ENCODE measurements around the gene SLC16A12.
"Not testable (repeated sequence)": the region's sequence is repeated elsewhere in the genome, so short reads cannot be mapped to it uniquely, and the experiment has no call there.

The SLC16A12 gene

DNA sequence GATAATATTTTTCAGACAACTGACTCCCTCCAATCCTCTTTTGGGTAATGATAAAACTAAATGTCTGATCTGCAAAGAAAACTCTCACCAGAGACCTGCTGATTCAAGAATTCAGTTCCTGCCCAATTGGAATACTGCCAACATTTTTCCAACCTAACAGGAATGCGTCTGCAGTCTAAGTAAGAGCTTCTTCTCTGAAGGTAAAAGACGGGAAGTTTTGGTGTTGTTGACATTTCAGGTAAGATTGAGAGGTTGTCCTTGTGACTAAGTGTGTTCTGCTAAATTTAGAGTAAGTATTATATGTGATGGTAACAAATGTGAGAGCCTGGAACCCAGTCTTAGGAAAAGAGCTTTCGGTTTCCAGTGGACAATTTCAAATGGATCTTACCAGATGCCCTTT, 103.4 kb downstream of the SLC16A12 start:
- FAIRE-seq, result no peak
- DNase-seq (ENCODE audit: extremely low spot score, insufficient read length, low read depth), result no peak

DNA sequence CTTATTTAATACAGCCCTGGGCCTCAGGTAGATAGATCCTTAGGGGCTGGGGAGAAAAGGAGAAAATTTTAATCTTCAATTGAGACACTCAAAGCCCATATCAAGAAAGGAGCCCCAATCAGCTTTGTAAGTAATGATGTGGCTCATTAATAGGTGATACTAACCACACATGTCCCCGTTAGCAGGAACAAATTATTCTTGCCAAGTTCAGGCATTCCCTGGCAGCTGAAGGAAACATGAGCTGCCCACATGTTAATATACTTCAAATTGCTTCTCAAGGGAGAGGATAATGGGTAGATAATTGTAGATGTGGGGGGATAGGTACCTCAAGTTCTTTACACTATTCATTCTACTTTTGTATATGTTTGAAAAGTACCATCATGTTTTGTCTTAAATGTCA, 106.5 kb downstream of the SLC16A12 start:
- DNase-seq (ENCODE audit: extremely low spot score, insufficient read length, low read depth), result no peak
- no peak for FAIRE-seq

DNA sequence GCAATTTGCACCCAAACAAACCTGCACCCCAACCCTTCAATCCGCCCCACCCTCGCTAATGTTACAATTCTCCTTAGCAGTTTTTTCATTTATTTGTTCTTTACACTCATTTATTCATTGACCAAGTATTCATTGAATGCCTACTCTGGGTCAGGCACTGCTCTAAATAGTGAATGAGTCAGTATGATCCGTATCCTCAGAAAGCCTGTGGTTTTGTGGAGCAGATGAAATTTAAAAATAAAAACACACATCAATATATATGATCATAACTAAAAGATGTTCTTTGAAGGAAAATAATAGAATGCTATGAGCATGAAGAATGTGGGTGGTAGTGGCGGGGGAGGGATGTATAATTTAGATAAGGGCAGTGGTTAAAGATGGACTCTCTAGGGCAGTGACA, 107.8 kb downstream of the SLC16A12 start:
- no peak for FAIRE-seq
- no peak for DNase-seq (ENCODE audit: extremely low spot score, insufficient read length, low read depth)

DNA sequence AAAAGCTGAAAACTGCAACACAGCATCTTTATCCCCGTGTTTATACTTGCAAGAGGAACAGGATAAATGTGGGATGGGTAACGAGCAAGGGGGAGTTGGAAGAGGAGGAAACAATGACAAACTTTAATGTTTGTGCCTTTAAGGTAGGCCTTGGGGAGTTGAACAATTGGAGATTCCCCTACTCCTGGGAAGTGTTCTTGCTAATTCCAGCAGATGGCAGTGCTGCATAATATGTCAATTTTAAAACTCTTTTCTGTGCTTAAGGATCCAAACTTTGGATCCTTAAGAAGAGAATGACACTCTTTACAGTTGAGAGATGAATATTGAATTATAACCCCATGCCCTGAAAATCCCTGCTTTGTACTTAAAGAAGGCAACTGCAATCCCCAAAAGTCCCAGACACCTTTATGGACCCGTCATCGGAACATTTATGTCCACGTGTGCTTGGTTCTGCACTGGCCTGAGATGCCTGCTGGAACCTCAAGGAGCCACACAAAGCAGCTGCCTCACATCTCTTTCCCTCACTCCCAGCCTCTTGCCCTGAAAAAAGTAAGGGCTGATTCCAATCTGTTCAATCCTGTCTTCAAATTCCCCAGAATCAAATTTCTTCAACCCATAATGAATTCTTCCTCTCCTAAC, 109.0 kb downstream of the SLC16A12 start:
- no peak for DNase-seq (ENCODE audit: extremely low spot score, insufficient read length, low read depth)
- peak; percentile 80 for FAIRE-seq

DNA sequence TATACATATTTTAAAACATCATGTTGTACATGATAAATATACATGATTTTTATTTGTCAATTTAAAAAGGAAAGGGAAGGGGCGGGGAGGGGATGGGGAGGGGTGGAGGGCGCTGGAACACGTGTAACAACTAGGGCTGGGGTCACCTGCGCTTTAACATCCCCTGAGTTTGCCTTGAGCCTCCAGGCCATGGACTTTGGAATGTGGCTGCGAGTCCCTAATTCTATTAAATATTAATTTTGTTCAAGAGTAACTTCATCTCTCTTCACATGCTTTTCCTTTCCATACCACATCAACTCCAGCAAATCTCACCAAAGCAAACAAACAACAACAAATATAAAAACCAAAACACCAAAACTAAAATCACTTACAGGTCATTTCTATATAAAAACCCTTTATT, 110.4 kb downstream of the SLC16A12 start:
- FAIRE-seq (no peak), DNase-seq (ENCODE audit: extremely low spot score, insufficient read length, low read depth) (no peak)

DNA sequence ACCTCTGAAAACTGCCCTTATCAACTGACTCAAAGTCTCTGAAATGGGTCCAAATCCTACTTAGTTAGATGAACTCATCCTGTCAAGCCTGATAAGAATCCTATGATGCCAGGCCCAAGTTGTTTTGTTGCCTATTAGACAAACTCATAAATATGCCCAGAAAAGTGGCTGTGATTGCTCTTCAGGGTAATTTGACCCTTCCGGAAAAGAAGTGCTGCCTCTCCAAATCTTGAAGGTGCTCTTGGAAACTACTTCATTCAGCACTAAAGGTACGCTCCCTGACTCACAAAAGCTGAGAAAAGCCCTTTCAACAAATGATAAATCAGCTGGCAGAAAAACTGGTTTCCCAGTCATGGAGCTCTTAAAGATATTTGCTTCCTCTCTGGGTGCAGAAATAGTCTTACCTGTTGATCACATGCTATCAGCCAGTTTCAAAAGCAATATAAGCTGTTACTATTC, 114.3 kb downstream of the SLC16A12 start:
- DNase-seq (ENCODE audit: extremely low spot score, insufficient read length, low read depth) (no peak), FAIRE-seq (no peak)

DNA sequence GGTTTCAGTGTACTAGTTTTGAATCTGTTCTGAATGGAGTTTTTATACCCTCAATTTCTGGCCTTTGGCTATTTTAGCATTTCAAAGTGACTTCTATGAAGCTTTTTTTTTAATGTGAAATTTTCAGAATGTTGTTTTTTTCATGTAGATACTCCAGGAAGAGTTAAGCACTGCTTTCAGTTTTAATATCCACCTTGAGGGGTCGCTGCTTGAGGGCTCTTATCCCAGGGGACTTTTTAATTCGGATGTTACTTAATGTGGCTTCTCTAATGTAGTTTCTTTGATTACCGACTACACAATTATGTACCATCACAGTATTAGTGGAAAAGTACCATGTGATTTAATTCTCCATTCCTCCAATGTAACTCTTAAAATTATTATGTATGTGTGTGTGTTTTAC, 115.8 kb downstream of the SLC16A12 start:
- FAIRE-seq (peak; percentile 54), DNase-seq (ENCODE audit: extremely low spot score, insufficient read length, low read depth) (no peak)

DNA sequence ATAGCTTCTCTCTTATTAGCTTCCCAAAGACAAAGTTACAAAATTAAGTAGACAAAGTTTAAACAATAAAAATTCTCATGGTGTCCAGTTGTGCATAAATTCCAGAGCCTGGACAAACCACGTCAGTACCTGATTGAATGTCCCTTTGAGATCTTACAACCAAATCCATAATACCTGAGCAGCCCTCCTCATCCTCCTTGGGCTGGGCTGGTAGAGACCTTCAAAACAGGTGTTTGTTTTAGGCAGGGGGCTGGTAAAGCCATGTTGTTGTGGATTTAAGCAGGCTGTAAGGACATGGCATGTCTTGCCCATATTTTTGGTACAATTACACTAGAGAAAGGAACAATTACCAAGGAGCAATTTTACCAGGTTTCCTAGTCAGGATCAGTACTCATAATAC, 118.9 kb downstream of the SLC16A12 start:
- no peak for DNase-seq (ENCODE audit: extremely low spot score, insufficient read length, low read depth)
- no peak for FAIRE-seq

DNA sequence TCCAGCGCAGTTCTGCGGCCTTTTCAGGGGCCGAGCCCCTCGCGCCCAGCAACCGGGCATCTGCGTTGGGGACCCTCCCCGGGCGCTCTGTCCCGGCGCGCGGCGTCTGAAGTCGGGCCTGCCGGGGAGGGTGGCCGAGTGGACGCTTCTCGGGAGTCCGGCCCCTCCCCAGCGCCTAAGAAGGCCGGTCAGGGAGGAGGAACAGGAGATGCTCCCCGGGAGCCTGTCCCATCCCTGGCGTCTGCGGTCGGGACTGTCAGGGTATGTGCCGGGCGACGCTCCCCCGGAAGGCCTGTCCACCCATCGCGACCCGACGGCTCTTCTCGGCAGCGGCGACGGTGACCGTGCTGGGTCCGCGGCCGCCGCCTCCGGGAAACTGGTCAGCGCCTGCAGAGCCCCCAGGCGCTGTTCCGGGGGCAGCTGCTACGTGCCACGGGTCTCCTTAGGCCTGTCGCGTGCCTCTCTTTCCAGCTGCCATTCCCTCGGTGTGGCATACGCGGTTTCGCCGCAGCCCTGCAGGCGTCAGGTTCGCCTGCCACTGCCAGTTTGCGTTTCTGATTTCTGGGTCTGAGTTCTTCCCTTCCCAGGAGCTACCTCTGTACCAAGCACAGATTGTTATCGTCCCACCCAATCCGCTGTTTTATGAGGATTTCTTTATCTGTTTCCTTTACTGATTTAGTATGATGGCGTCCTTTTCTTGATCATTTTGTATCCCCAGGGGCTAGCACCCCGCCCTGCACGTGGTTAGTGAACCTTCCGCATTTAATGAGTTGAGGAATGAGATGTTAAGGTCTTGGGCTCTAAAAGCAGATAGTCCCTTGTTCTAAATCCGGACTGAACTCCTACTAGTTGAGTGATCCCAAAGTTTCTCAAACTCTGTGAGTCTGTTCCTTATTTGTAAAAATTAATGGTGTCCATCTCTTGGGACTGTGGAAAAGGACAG, 120.2 kb downstream of the SLC16A12 start:
- FAIRE-seq (peak; percentile 74), DNase-seq (ENCODE audit: extremely low spot score, insufficient read length, low read depth) (no peak)

DNA sequence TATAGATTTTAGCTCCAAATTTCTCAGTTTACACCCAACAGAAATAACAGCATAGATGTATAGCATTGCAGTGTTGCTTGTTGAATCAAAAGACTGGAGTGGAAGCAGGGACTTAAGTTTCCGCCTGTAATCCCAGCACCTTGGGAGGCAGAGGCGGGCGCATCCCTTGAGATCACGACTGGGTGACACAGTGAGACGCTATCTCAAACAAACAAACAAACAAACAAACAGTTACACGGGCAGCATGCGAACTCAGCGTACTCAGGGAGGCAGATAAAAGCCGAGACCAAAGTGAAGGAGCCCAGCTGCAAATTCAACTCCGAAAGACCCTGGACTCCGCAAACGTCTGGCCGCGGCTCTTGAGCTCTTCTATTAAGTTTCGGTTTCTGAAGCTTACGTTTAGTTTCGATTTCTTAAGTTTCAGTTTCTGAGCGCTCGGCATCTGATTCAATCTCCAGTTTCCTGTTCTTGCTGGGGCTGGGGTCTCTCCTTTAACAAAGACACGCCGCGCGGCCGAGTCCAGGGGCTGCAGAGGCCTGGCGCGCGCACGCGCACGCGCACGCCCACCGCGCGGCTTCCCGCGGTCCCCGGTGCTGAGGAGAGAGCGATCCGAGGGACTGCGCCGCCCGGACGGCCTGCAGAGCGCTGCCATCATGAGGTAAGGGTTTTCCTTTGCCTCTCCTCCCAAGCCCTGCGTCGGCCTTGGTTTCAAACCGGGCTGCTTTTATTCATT, 121.1 kb downstream of the SLC16A12 start, which contains the start of gene IFIT5:
Gene IFIT5, plus strand, starts transcription at position 423 of the 733 bp plus-strand sequence. Its CDS starts 231 bp downstream, at position 654.
- peak; percentile 51 for DNase-seq (ENCODE audit: extremely low spot score, insufficient read length, low read depth)
- FAIRE-seq, result peak; percentile 87

DNA sequence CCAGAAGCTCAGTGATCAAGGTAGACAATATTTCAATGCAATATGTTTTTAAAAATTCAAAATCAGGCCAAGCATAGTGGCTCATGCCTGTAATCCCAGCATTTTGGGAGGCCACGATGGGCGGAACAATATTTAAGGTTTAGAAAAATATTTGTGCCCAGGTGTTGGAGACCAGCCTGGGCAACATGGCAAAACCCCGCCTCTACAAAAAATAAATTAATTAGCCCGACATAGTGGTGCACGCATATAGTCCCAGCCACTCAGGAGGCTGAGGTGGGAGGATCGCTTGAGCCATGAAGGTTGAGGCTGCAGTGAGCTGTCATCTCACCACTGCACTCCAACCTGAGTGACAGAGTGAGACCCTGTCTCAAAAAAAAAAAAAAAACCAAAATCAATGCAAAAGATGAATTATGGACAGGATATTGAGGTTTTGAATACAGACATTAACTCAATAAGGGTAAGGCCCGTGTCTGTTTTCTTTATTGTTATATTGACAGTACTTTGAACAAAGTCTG, 121.9 kb downstream of the SLC16A12 start:
- no peak for FAIRE-seq
- DNase-seq (ENCODE audit: extremely low spot score, insufficient read length, low read depth), result no peak

DNA sequence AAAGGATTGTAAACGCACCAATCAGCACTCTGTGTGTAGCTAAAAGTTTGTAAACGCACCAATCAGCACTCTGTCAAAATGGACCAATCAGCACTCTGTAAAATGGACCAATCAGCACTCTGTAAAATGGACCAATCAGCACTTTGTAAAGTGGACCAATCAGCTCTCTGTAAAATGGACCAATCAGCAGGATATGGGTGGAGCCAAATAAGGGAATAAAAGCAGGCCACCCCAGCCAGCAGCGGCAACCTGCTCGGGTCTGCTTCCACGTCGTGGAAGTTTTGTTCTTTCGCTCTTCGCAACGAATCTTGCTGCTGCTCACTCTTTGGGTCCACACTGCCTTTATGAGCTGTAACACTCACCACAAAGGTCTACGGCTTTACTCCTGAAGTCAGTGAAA, 123.1 kb downstream of the SLC16A12 start:
- not testable (repeated sequence) for DNase-seq (ENCODE audit: extremely low spot score, insufficient read length, low read depth); FAIRE-seq

DNA sequence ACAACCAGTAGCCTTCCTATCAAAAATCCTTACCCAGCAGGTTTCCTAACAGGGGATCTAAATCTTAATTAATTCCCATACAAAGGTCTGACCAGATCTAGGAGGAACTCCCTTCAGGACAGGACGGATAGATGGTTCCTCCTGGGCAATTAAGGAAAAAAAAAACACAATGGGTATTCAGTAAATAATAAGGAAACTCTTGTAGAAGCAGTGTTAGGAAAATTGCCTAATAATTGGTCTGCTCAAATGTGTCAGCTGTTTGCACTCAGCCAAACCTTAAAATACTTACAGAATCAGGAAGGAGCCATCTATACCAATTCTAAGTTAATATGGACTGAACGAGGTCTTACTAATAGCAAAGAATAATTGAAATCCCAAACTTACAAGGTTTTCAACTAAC, 124.3 kb downstream of the SLC16A12 start:
- FAIRE-seq; DNase-seq (ENCODE audit: extremely low spot score, insufficient read length, low read depth): not testable (repeated sequence)

DNA sequence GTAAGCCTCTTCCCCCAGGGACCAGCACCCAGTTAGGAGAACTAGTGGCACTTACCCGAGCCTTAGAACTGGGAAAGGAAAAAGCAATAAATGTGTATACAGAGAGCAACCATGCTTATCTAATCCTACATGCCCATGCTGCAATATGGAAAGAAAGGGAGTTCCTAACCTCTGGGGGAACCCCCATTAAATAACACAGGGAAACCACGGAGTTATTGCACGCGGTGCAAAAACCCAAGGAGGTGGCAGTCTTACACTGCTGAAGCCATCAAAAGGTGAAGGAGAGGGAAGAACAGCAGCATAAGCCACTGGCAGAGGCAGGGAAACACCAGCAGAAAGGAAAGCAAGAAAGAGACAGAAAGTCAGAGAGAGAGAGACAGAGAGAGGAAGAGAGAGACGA, 124.8 kb downstream of the SLC16A12 start:
- not testable (repeated sequence) for DNase-seq (ENCODE audit: extremely low spot score, insufficient read length, low read depth); FAIRE-seq

DNA sequence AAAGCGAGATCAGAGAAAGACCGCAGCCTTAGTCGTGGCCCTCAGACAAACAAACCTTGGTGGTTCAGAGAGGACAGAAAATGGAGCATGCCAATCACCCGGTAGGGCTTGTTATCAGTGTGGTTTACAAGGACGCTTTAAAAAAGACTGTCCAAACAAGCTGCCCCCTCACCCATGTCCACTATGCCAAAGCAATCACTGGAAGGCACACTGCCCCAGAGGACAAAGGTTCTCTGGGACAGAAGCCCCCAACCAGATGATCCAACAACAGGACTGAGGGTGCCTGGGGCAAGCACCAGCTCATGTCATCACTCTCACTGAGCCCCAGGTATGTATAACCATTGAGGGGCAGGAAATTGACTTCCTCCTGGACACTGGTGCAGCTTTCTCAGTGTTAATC, 126.1 kb downstream of the SLC16A12 start:
- DNase-seq (ENCODE audit: extremely low spot score, insufficient read length, low read depth); FAIRE-seq: not testable (repeated sequence)

DNA sequence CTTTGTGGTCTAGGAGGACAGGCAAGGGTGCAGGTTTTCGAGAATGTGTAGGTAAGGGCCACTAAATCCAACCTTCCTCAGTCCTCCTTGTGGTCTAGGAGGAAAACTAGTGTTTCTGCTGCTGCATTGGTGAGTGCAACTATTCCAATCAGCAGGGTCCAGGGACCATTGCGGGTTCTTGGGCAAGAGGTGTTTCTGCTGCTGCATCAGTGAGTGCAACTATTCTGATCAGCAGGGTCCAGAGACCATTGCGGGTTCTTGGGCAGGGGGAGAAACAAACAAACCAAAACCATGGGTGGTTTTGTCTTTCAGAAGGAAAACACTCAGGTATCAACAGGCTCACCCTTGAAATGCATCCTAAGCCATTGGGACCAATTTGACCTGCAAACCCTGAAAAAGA, 127.6 kb downstream of the SLC16A12 start:
- not testable (repeated sequence) for DNase-seq (ENCODE audit: extremely low spot score, insufficient read length, low read depth); FAIRE-seq

DNA sequence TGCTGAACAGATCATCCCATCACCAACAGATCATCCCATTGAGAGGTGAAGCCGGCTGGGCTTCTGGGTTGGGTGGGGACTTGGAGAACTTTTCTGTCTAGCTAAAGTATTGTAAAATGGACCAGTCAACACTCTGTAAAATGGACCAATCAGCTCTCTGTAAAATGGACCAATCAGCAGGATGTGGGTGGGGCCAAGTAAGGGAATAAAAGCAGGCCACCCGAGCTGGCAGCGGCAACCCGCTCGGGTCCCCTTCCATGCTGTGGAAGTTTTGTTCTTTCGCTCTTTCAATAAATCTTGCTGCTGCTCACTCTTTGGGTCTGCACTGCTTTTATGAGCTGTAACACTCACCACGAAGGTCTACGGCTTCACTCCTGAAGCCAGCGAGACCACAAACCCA, 129.2 kb downstream of the SLC16A12 start:
- DNase-seq (ENCODE audit: extremely low spot score, insufficient read length, low read depth); FAIRE-seq: not testable (repeated sequence)

DNA sequence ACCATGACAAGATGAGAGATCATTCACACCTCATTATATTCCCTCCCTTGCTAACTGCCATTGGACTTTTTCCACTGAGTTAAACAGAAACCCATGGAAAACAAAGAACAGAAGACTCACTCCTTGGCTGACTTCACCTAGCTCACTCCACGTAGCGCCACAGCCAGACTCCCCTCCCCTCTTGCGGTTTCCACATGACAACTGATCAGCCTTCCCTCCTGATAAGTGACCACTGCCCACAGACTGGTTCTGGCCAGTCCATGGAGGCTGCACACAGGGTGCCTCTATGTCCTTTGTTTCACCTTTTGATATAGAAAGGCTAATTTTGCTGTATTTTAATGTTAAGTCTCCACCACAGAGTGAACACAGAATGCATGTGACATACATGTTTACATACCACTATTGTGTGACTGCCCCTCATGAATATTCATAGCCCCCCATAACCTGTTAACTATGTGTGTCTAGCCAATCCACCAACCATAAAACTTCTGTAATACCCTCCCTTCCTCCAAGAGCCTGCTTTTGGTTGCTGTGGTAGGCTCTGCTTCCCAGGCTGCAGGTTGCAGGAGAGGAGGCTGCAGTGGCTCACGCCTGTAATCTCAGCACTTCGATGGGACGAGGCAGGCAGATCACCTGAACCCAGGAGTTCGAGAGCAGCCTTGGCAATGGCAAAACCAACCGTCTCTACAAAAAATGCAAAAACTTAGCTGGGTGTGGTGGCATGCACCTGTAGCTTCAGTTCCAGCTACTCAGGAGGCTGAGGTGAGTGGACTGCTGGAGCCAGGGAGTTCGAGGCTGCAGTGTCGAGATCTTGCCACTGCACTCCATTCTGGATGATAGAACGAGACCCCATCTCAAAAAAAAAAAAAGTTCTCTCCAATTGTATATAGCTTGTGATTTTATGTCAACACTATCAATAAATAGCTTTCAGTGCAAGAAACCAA, 131.0 kb downstream of the SLC16A12 start:
- FAIRE-seq (no peak), DNase-seq (ENCODE audit: extremely low spot score, insufficient read length, low read depth) (no peak)

DNA sequence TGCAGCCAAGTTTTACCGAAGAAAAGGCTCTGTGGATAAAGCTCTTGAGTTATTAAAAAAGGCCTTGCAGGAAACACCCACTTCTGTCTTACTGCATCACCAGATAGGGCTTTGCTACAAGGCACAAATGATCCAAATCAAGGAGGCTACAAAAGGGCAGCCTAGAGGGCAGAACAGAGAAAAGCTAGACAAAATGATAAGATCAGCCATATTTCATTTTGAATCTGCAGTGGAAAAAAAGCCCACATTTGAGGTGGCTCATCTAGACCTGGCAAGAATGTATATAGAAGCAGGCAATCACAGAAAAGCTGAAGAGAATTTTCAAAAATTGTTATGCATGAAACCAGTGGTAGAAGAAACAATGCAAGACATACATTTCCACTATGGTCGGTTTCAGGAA, 132.4 kb downstream of the SLC16A12 start:
- DNase-seq (ENCODE audit: extremely low spot score, insufficient read length, low read depth), result no peak
- FAIRE-seq, result no peak

Data from GM18507 (cell line).